Activated T-helper 1 cell treated with anti-CD3 and anti-CD28 coated beads, Interleukin-2, amount 50 U/mL, for 16 hours (primary cell): ENCODE measurements around the gene DFFB.
"Not testable (repeated sequence)": the region's sequence is repeated elsewhere in the genome, so short reads cannot be mapped to it uniquely, and the experiment has no call there.

Experiments
- DNase-seq, 2 donors: peaks; one replicate each; pipeline ENCODE4 v3.0.0-alpha.2; 2020; ENCODE audit warnings: low read depth in 1 of 2, low spot score in 1 of 2

DFFB gene, protein sequence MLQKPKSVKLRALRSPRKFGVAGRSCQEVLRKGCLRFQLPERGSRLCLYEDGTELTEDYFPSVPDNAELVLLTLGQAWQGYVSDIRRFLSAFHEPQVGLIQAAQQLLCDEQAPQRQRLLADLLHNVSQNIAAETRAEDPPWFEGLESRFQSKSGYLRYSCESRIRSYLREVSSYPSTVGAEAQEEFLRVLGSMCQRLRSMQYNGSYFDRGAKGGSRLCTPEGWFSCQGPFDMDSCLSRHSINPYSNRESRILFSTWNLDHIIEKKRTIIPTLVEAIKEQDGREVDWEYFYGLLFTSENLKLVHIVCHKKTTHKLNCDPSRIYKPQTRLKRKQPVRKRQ

GRCh38 chr1:3856923-3857790 is at the start of gene DFFB, which contains the start of gene CEP104:
Gene DFFB (plus strand): TSS chr1:3857476. CDS start chr1:3857604, 128 bp downstream.
Gene CEP104 (minus strand): TSS chr1:3857211. CDS start chr1:3852407, 4,804 bp downstream.
- DNase-seq, result peak; percentile 93 to 97

- DNase-seq, result no peak
These were observed 49.5 kb upstream of the DFFB start for GRCh38 chr1:3807769-3808168.

DNA sequence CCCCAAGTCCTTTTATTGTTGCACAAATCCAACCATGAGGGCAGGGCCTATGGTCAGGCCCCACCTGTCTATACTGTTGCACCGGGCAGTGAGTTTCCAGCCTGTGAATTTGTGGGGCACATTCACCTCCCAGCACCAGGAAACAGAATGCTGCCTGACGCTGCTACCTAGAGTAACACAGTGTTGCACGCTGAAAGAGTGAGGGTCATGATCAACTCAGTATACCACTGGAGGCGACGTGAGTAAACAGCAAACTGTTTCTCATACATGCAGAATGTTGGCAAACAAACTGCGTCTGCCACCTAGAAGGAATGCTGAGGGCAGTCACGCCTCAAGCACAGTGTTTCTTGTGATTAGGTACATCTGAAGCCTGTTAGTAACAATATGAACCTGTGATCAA is 47.6 kb upstream of the DFFB start:
- no peak for DNase-seq

GRCh38 chr1:3810149-3810761 is 47.0 kb upstream of the DFFB start:
- not testable (repeated sequence) for DNase-seq

DNA sequence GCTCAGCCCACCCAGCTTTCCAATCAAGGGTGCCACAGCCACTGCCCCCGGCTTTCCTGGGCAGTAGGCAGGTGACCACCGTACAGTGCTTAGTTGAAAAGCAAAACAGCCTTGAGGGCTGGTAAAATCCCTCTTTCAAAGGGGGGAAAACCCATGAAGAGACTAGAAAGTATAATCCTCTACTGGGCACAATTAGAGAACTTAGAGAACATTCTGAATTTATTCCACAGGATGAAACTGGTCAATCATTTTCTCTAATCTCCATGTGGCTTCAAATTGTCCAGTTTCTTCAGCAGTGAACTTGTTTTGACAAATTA is 45.7 kb upstream of the DFFB start:
- no peak for DNase-seq

DNA sequence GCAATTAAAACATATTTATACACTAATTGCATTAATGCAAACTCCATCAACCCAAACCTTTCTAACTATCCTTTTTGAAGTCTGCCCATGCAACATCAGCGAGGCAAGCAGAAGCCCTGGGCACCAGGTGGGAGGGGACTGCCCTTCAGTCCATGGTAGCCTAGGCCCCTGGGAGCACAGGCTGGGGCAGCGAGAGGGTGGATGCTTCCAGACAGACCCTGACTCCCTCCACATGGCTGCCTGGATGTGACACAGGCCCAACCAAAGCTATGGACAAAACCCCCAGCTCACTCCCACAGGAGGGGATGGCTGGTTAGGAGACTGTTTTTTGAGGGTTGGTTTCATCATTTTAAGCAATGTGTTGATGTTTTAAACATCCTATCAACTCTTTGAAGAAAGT is 43.2 kb upstream of the DFFB start:
- no peak for DNase-seq

GRCh38 chr1:3814771-3815561 is 42.3 kb upstream of the DFFB start:
- no peak for DNase-seq

DNA sequence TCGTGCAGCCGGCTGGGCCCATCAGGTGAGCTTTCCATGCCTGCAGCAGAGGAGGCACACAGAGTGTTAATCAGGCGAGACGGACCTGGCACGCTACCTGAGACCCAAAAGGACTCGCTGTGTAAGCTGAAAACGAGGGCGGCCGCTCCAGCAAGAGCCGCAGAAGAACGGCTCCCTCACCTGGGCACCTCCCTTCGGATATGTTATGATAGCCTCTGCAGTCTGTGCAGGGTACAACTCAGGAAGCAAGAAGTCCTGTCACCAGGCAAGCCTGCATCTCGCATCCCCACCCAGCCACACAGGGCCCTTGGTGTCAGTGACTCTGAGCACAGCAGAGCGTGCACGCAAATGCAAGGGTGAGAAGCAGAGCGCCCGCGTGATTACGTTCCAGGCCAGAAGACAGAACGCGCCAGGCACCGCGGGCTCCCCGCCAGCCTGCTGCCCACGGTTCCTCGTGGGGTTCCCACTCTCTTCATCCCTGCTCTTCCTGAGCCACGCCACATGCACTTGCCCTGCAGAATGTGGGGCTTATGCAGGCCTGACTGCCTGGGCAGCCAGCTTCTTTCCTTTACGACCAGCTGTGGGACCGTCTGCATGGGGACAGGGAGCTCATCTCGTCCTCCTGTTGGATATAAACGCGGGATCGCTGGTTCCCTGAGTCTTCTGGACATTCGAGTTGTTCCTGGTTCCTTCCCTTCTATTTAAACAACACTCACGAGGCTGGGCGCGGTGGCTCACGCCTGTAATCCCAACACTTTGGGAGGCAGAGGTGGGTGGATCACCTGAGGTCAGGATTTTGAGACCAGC is 40.7 kb upstream of the DFFB start:
- DNase-seq, result no peak

- DNase-seq, result no peak
These were observed 40.0 kb upstream of the DFFB start for GRCh38 chr1:3817138-3817740.

DNA sequence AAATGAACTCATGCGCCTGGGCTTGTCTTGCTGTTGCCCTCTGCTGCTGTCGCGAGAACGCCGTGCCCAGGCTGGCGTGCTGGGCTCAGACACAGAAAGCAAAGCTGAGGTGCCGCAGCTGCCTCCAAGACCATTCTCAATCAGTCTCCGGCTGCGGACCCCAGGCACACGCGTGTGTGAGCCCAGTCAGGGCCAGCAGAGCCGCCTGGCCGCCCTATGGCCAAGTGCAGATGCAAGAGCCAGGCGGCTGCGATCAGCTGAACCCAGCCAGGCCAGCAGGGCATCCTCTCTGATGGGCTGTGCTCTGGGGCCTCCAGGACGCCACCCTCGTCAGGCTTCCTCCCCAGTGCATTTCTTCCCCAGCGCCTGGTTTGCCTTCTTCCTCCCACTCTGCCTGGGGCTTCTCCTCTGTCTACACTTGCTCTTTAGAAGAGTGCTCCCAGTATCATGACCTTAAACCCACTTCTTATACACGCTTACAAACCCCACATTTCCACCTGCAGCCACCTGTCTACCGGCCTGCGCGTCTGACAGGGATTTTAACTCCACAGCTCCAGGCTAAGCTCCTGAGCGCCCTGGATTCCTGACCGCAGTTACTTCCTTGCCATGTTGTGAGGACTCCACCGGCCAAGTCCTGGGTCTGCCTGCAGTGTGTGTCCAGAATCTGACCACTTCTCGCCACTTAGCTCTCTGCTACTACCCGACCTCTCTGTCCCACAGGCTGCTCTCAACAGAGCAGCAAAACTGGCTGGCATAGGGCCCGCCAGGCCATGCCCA is 39.3 kb upstream of the DFFB start:
- no peak for DNase-seq

- no peak for DNase-seq
These were observed 37.5 kb upstream of the DFFB start for GRCh38 chr1:3819771-3820200.

GRCh38 chr1:3820316-3820715 is 37.0 kb upstream of the DFFB start:
- no peak for DNase-seq

DNA sequence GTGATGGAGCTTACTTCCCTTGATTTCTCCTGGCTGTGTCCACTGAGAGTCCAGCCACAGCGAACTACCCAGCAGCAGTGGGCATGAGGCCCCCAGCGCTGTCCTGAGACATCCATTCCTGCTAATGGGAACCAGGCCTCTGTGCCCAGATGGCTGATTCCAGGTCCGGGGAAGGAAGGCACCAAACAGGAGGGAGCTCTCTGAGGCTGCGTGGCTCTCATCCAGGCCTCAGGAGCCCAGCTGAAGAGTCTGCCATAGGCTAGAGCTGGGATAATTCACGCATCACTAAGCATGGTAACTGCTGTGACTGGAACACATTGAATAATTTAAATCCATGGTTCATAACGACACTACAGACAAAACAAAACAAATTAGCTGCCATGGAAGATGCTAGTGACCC is 36.3 kb upstream of the DFFB start:
- no peak for DNase-seq

DNA sequence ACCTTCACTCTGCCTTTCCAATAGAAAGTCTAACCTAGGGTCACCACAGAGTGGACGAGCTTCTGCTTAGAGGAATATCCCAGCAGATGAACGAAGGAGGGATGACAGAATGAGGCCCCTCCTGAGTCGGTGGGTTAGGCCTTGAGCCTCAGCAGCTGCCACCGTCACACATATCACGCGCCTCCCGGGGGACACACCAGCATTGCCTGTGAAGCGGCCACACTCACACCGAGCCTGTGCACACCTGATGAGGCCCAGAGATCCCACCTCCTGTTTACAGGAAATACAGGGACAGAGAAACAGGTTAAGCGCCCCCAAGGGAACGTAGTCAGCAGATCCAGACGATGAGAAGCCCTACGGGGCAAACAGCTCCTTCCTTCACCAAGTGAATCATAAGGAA is 35.8 kb upstream of the DFFB start:
- DNase-seq, result no peak

GRCh38 chr1:3821908-3822307 is 35.4 kb upstream of the DFFB start:
- DNase-seq, result no peak

DNA sequence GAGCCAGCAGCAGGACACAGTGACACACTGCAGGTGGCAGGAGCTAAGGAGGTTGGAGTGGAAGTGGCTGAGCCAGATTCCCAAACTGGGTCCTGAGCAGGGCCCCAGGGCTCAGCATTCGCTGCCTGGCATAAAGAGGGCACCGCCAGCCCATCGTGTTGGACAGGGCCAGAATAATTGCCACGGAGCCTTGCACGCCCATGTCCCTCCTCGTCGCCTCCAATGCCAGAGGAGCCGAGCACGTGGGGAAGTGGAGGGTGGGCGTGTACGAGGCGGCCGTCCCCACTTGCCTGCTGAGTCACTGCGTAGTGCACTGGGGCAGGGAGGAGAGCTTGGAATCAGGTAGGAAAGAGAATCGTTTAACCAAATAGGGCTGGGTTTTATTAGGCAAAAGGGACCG is 34.9 kb upstream of the DFFB start:
- no peak for DNase-seq

DNA sequence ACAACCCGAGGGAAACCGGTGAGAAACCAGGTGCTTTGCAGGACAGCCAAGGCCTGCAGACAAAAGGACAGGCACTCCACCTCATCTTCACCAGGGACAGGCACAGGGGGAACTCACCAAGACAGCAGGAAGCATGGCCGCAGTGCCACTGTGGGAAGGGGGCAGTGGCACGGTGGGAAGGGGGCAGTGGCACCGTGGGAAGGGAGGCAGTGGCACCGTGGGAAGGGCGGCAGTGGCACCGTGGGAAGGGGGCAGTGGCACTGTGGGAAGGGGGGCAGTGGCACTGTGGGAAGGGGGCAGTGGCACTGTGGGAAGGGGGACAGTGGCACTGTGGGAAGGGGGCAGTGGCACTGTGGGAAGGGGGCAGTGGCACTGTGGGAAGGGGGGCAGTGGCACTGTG is 32.6 kb upstream of the DFFB start:
- no peak for DNase-seq

DNA sequence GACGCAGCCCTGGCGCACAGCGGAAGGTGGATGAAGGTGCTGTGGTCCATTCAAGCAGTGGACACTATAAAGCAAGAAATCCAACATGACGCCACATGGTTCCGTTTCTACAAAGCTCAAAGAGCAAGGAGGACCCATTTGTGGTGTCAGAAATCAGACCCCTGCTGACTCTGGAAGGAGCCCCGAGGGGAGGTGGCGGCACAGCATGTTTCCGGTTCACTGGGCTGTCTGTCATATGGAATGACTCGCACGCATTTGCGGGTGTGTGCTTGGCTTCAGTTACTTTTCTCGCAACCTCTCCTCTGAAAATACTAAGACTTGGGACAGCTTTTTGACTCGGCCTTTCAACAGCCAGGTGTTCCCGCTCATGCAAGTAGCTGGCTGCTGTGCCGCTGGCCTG is 31.9 kb upstream of the DFFB start:
- DNase-seq, result no peak

- DNase-seq, result no peak
These were observed 29.4 kb upstream of the DFFB start for GRCh38 chr1:3827813-3828307.
